Measurements from ENCODE around the gene GIN1.

GIN1 gene

GRCh38 chr5:103036601-103037000, 83.3 kb downstream of the GIN1 start:
- Histone ChIP-seq H3K4me1 (no peaks in the 10 kb centered on the region; the same call in none of the 2 replicates), H3K27me3 (no peaks in the 10 kb centered on the region), H3K36me3 (no peaks in the 10 kb centered on the region), H3K9me3 (no peaks in the 10 kb centered on the region), H3K4me3 (ENCODE audit: low read depth, low read length) (no peak overlapping the region)
- TF ChIP-seq CTCF (IDR thresholded peaks at IDR 0.05; ENCODE audit: low read depth, low read length) = no peak
- no peak for DNase-seq
